Stomach (tissue), 9 donors: ENCODE measurements around the gene FCN3. TPM values are rescaled to one million over a fixed set of nuclear protein-coding genes. Genes with fewer than 3 reads are reported as not detected.

ENCODE experiments used
- DNase-seq, 2 donors: peaks; one replicate each; pipeline versions ENCODE4 v3.0.0 to v3.0.0-alpha.2; 2013 to 2019
- H3K27ac ChIP-seq, 5 donors: fragments of 200-600 bp in 4 of 5; sonication (generic) in 4 of 5; one replicate each; pipeline ENCODE4 v1.5.1; 2013 to 2019; ENCODE audit warnings: mild to moderate bottlenecking in 1 of 5, moderate library complexity in 1 of 5
- H3K27me3 ChIP-seq, 3 donors: fragments of 200-600 bp; sonication (generic); one replicate each; pipeline ENCODE4 v1.5.1; 2017 to 2019; ENCODE audit warnings: mixed run types in 1 of 3
- H3K36me3 ChIP-seq, 4 donors: fragments of 200-600 bp; sonication (generic); 1 replicate in 3 of 4; 2 replicates in 1 of 4; pipeline ENCODE4 v1.5.1; 2016 to 2019
- H3K4me1 ChIP-seq, 4 donors: fragments of 200-600 bp; sonication (generic); one replicate each; pipeline ENCODE4 v1.5.1; 2016 to 2019
- H3K4me3 ChIP-seq, 4 donors: fragments of 200-600 bp; sonication (generic) in 3 of 4; one replicate each; pipeline ENCODE4 v1.5.1; 2016 to 2019; ENCODE audit warnings: mild to moderate bottlenecking in 1 of 4
- H3K9me3 ChIP-seq, 4 donors: fragments of 200-600 bp; sonication (generic); one replicate each; pipeline ENCODE4 v1.5.1; 2016 to 2019
- EP300 ChIP-seq: sonication (generic); formaldehyde crosslinking; IDR thresholded peaks from one replicate; pipeline ENCODE4 v1.6.1; 2017; ENCODE audit warnings: antibody characterized with exemption
- POLR2A ChIP-seq, 4 donors: fragments of 450-650 bp; IDR thresholded peaks; one replicate each; pipeline ENCODE4 v1.6.1; 2016; ENCODE audit warnings: antibody characterized with exemption in 4 of 4, control low read depth in 2 of 4, mild to moderate bottlenecking in 1 of 4, moderate library complexity in 1 of 4
- POLR2AphosphoS5 ChIP-seq, 3 donors: sonication (generic); formaldehyde crosslinking; IDR thresholded peaks; one replicate each; pipeline ENCODE4 v1.6.1; 2016; ENCODE audit warnings: antibody characterized with exemption in 3 of 3
- WGBS, 5 donors: extraction: QIAGEN DNeasy Blood & Tissue Kit in 3 of 5; methylation state at CpG; one replicate each; pipeline versions ENCODE4 v1.1.5 to v1.1.7; 2013 to 2018; 5-methylcytosine and 5-hydroxymethylcytosine counted together
- intact Hi-C: fragments of 100-400 bp; cut with DNase I; formaldehyde crosslinking; loops from one replicate; pipeline ENCODE4 v1.15.1; 2023; ENCODE audit warnings: low total_unique reads
- polyA plus RNA-seq, 3 donors: library from polyadenylated mRNA; stranded (reverse); fragments of 200-250 nt; gene quantifications; one replicate each; pipeline ENCODE4 v1.2.3, GENCODE V29; 2013
- total RNA-seq, 5 donors: library from RNA; depleted of rRNA; stranded (reverse); fragments of >200 nt; gene quantifications; one replicate each; pipeline versions ENCODE4 v1.1.0 to v1.2.3, GENCODE V29; 2014 to 2016
- TF ChIP-seq, protein P1 (sequence below), 7 experiments: fragments of 450-650 bp in 4 of 7; fragments of 200-600 bp in 3 of 7; sonication (generic) in 3 of 7; IDR thresholded peaks; one replicate each; pipeline ENCODE4 v1.5.1; 2016 to 2019; ENCODE audit warnings: antibody characterized with exemption in 7 of 7, control low read depth in 2 of 7, mild to moderate bottlenecking in 1 of 7
- donor health status: healthy with polysubstance abuse.
- donor health status: Bipolar disorder and iron deficiency.
- donor health status: healthy.

The FCN3 gene
- total and polyA plus RNA-seq, 8 donors = 0.55 to 15.2 (median 4.6) TPM; not detected in 2

- Histone ChIP-seq H3K9me3 (no peaks in the 10 kb centered on the region), H3K4me3 (peak overlapping the region in 3 of 4 donors; percentile 9 to 72 (median 11)), H3K27ac (peak overlapping the region in 2 of 5 donors; percentile 5 to 68), H3K36me3 (peaks cover 13 to 50% (median 30%) of the 10 kb centered on the region in 4 donors), H3K4me1 (peaks cover 12 to 42% (median 35%) of the 10 kb centered on the region in 4 donors), H3K27me3 (peaks cover 0 to 16% (median 0%) of the 10 kb centered on the region in 3 donors)
- intact Hi-C loops = no loop called here
- DNase-seq = peak in 1 of 2 donors; percentile 88
- no peak for TF ChIP-seq POLR2A (IDR thresholded peaks at IDR 0.05)
- no peak for TF ChIP-seq POLR2AphosphoS5 (IDR thresholded peaks at IDR 0.05)
- TF ChIP-seq, protein P1, sequence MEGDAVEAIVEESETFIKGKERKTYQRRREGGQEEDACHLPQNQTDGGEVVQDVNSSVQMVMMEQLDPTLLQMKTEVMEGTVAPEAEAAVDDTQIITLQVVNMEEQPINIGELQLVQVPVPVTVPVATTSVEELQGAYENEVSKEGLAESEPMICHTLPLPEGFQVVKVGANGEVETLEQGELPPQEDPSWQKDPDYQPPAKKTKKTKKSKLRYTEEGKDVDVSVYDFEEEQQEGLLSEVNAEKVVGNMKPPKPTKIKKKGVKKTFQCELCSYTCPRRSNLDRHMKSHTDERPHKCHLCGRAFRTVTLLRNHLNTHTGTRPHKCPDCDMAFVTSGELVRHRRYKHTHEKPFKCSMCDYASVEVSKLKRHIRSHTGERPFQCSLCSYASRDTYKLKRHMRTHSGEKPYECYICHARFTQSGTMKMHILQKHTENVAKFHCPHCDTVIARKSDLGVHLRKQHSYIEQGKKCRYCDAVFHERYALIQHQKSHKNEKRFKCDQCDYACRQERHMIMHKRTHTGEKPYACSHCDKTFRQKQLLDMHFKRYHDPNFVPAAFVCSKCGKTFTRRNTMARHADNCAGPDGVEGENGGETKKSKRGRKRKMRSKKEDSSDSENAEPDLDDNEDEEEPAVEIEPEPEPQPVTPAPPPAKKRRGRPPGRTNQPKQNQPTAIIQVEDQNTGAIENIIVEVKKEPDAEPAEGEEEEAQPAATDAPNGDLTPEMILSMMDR (IDR thresholded peaks at IDR 0.05) = no peak
- no peak for TF ChIP-seq EP300
- WGBS, 5 donors = 47 to 62% (median 56%) methylated on average over 52 to 62 of the region's 62 CpGs
These were observed 23.7 kb downstream of the FCN3 start for GRCh38 chr1:27350663-27351540.

- peaks cover 4 to 46% (median 23%) of the 10 kb centered on the region in 4 donors for H3K36me3 ChIP-seq
- H3K27ac ChIP-seq = peak overlapping the region; percentile 52 to 77 (median 68)
- H3K9me3 ChIP-seq = no peaks in the 10 kb centered on the region
- peak overlapping the region; percentile 47 to 72 (median 50) for H3K4me3 ChIP-seq
- DNase-seq = peak; percentile 79 to 93
- TF ChIP-seq EP300 (no peak), POLR2AphosphoS5 (IDR thresholded peaks at IDR 0.05) (peak in 2 of 3 donors; percentile 30 to 64)
- 24 to 68% (median 39%) methylated on average over 23 to 84 of the region's 84 CpGs for WGBS, 5 donors
- intact Hi-C loops = no loop called here
- peaks cover 12 to 42% (median 34%) of the 10 kb centered on the region in 4 donors for H3K4me1 ChIP-seq
- H3K27me3 ChIP-seq = peaks cover 0 to 16% (median 0%) of the 10 kb centered on the region in 3 donors
These were observed 24.6 kb downstream of the FCN3 start for GRCh38 chr1:27349784-27350662.

DNA sequence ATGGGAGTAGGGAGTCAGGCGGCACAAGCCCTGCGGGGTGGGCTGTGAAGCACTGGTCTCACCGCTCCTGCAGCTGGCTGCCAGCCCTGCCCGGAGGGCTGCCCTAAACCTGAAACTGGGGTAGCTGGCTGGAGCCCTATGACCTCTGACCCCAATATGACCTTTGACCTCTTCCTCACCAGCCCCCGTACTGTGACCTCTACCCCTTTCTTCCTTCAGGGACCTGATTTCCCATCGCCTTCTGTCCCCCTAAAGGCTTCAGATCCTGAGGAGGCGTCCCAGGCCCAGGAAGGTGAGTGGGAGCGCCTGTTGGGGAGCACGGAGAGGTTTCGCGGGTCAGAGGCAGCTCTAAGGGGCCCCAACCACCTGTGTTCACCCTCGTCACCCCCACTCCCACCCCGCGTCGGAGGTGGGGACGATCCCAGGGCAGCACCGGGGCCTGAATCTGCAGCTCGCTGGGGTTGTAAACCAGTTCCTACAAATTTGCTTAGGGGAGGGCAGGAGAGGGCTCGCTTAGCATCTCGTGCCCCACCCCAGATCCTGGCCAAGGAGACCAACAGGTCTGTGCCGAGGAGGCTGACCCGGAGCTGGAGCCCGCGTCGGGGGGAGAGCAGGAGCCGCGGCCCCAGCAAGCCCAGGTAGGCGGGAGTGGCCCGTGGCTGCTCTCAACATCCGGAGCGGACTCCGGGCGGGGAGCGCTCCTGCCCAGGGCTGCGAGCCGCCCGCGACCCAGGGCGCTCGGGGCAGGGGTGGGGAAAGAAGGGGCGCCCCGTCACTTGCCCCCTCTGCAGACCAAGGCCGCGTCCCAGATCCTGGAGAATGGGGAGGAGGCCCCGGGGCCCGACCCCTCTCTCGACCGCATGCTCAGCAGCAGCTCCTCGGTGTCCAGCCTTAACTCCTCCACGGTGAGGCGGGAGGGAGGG is 25.5 kb downstream of the FCN3 start:
- Histone ChIP-seq H3K9me3 (no peaks in the 10 kb centered on the region), H3K4me3 (peak overlapping the region; percentile 47 to 72 (median 50)), H3K27ac (peak overlapping the region; percentile 52 to 77 (median 70)), H3K36me3 (peaks cover 4 to 37% (median 14%) of the 10 kb centered on the region in 4 donors), H3K27me3 (peaks cover 0 to 16% (median 0%) of the 10 kb centered on the region in 3 donors), H3K4me1 (peaks cover 12 to 45% (median 35%) of the 10 kb centered on the region in 4 donors)
- TF ChIP-seq POLR2AphosphoS5 (IDR thresholded peaks at IDR 0.05) = peak in 1 of 3 donors; percentile 50
- no peak for TF ChIP-seq EP300
- TF ChIP-seq, protein P1 (IDR thresholded peaks at IDR 0.05) = peak in 1 of 7 experiments; percentile 7
- no peak for TF ChIP-seq POLR2A (IDR thresholded peaks at IDR 0.05)
- 16 to 64% (median 24%) methylated on average over 12 to 51 of the region's 51 CpGs for WGBS, 5 donors
- DNase-seq = peak; percentile 88 to 92
- intact Hi-C loops = no loop called here

DNA sequence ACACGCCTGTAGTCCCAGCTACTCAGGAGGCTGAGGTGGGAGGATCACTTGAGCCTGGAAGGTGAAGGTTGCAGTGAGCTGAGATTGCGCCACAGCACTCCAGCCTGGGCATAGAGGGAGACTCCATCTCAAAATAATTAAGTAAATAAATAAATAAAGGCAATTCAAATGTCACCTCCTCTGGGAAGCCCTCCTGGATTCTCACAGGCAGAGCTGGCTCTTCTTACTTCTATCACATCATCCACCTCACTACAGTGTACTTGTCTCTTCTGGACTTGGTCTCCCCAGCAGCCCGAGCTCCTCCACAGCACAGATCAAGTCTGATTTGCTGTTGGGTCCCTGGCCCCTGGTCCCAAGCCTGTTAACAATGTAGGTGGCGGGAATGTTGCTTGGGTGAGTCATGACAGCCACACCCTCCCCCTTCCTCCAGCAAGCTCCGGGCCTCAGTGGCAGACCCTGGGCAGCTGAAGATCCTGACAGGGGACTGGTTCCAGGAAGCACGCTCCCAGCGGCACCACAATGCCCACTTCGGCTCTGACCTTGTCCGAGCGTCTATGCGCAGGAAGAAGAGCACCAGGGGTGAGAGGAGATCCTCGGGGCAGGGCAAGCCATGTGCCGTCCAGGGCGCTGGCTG is 27.5 kb downstream of the FCN3 start:
- H3K9me3 ChIP-seq = no peaks in the 10 kb centered on the region
- TF ChIP-seq, protein P1 (IDR thresholded peaks at IDR 0.05) = no peak
- TF ChIP-seq EP300 (no peak), POLR2AphosphoS5 (IDR thresholded peaks at IDR 0.05) (no peak), POLR2A (IDR thresholded peaks at IDR 0.05) (no peak)
- peak in 1 of 2 donors; percentile 56 for DNase-seq
- H3K36me3 ChIP-seq = peaks cover 0 to 22% (median 2%) of the 10 kb centered on the region in 4 donors
- H3K4me1 ChIP-seq = peaks cover 12 to 66% (median 49%) of the 10 kb centered on the region in 4 donors
- H3K27me3 ChIP-seq = peaks cover 0 to 16% (median 0%) of the 10 kb centered on the region in 3 donors
- no peak overlapping the region for H3K4me3 ChIP-seq
- H3K27ac ChIP-seq = peak overlapping the region in 2 of 5 donors; percentile 8 to 47
- intact Hi-C loops = no loop called here
- WGBS, 5 donors = 77 to 82% (median 79%) methylated on average over 13 to 14 of the region's 14 CpGs
